Fibroblast of lung (primary cell): Measurements from ENCODE around the gene SACM1L. TPM values are rescaled to one million over a fixed set of nuclear protein-coding genes. Genes with fewer than 3 reads are reported as not detected.

Experiments
- DNase-seq, 2 donors: peaks; one replicate each; pipeline versions ENCODE4 v3.0.0 to v3.0.0-alpha.2; 2010; ENCODE audit warnings: low read depth in 2 of 2
- H2AFZ ChIP-seq: 2 replicates; pipeline ENCODE4 v1.5.1; 2012; ENCODE audit warnings: low read length, control low read depth, inconsistent platforms
- H3K27ac ChIP-seq: 2 replicates; pipeline ENCODE4 v1.5.1; 2011; ENCODE audit warnings: low read length, control low read depth; ENCODE audit not compliant: insufficient read depth
- H3K27me3 ChIP-seq: 2 replicates; pipeline ENCODE4 v1.5.1; 2011; ENCODE audit warnings: mild to moderate bottlenecking, low read length; ENCODE audit not compliant: control insufficient read depth, insufficient read depth
- H3K36me3 ChIP-seq: 2 replicates; pipeline ENCODE4 v1.5.1; 2011; ENCODE audit warnings: low read length; ENCODE audit not compliant: control insufficient read depth, insufficient read depth
- H3K4me1 ChIP-seq: 2 replicates; pipeline ENCODE4 v1.5.1; 2011; ENCODE audit warnings: low read length; ENCODE audit not compliant: control insufficient read depth, insufficient read depth; ENCODE audit errors: extremely low read depth
- H3K4me2 ChIP-seq: 2 replicates; pipeline ENCODE4 v1.5.1; 2011; ENCODE audit warnings: low read length, control low read depth; ENCODE audit not compliant: insufficient read depth; ENCODE audit errors: extremely low read depth
- H3K4me3 ChIP-seq, 4 experiments: fragments of 200-600 bp in 1 of 4; sonication (generic) in 1 of 4; replicated peaks in 1 of 4; 2 replicates each; pipeline ENCODE4 v1.5.1; 2011 to 2016; ENCODE audit warnings: low read length in 4 of 4, low read depth in 3 of 4, mild to moderate bottlenecking in 3 of 4, control low read depth in 2 of 4, inconsistent platforms in 1 of 4, mixed read lengths in 1 of 4; ENCODE audit not compliant: insufficient read depth in 1 of 4; ENCODE audit errors: control extremely low read depth in 1 of 4
- H3K79me2 ChIP-seq: 2 replicates; pipeline ENCODE4 v1.5.1; 2012; ENCODE audit warnings: mild to moderate bottlenecking, low read length, inconsistent platforms; ENCODE audit not compliant: control insufficient read depth, insufficient read depth
- H3K9ac ChIP-seq: 2 replicates; pipeline ENCODE4 v1.5.1; 2011; ENCODE audit warnings: mild to moderate bottlenecking, low read length, control low read depth; ENCODE audit not compliant: insufficient read depth
- H3K9me3 ChIP-seq: 2 replicates; pipeline ENCODE4 v1.5.1; 2012; ENCODE audit warnings: low read depth, low read length; ENCODE audit not compliant: control insufficient read depth, insufficient read depth
- H4K20me1 ChIP-seq: 2 replicates; pipeline ENCODE4 v1.5.1; 2011; ENCODE audit warnings: low read length; ENCODE audit not compliant: control insufficient read depth, insufficient read depth; ENCODE audit errors: extremely low read depth
- CTCF ChIP-seq, 2 donors: IDR thresholded peaks in 1 of 2; conservative IDR thresholded peaks in 1 of 2; 1 replicate in 1 of 2; 2 replicates in 1 of 2; pipeline ENCODE4 v1.5.1; 2011 to 2012; ENCODE audit warnings: low read length in 2 of 2, control low read depth in 1 of 2, inconsistent platforms in 1 of 2, low read depth in 1 of 2, mild to moderate bottlenecking in 1 of 2
- EZH2 ChIP-seq: IDR thresholded peaks from 2 replicates; pipeline ENCODE4 v1.5.1; 2012; ENCODE audit warnings: low read length, control low read depth, mild to moderate bottlenecking; ENCODE audit errors: missing control alignments
- polyA plus RNA-seq, 2 donors: library from polyadenylated mRNA; depleted of rRNA in 1 of 2; stranded (reverse) in 1 of 2; unstranded in 1 of 2; fragments of >200 nt; gene quantifications; 2 replicates each; pipeline ENCODE4 v1.2.1, GENCODE V29; 2011 to 2012; ENCODE audit warnings: missing spikeins in 1 of 2
- total RNA-seq: library from RNA; depleted of rRNA; stranded (reverse); fragments of >200 nt; gene quantifications from 2 replicates; pipeline ENCODE4 v1.2.1, GENCODE V29; 2014

The SACM1L gene
- total and polyA plus RNA-seq, 2 donors (not counting 1 experiment from before 2014, with no cell fraction given), result 33.3 to 41.8 TPM

- no peak overlapping the region for H3K4me3 ChIP-seq
- no peaks in the 10 kb centered on the region for H3K79me2 ChIP-seq
- no peaks in the 10 kb centered on the region for H3K9me3 ChIP-seq
- TF ChIP-seq CTCF (conservative IDR thresholded peaks at IDR 0.05 in 1 of 2, IDR thresholded peaks at IDR 0.05 in 1 of 2; ENCODE audit: low read depth in 1 of 2, low read length in 2 of 2), result no peak
- no peak for TF ChIP-seq EZH2
- H3K9ac ChIP-seq, result no peak overlapping the region
- H3K4me1 ChIP-seq, result no peaks in the 10 kb centered on the region
- H3K4me2 ChIP-seq, result no peak overlapping the region
- no peak for DNase-seq
- no peaks in the 10 kb centered on the region for H3K36me3 ChIP-seq
- H3K27ac ChIP-seq, result no peak overlapping the region
- H3K27me3 ChIP-seq, result peaks cover 28% of the 10 kb centered on the region
- H2AFZ ChIP-seq, result no peak overlapping the region
- no peaks in the 10 kb centered on the region for H4K20me1 ChIP-seq
Observed at GRCh38 chr3:45771831-45772230, 82.6 kb downstream of the SACM1L start.

DNA sequence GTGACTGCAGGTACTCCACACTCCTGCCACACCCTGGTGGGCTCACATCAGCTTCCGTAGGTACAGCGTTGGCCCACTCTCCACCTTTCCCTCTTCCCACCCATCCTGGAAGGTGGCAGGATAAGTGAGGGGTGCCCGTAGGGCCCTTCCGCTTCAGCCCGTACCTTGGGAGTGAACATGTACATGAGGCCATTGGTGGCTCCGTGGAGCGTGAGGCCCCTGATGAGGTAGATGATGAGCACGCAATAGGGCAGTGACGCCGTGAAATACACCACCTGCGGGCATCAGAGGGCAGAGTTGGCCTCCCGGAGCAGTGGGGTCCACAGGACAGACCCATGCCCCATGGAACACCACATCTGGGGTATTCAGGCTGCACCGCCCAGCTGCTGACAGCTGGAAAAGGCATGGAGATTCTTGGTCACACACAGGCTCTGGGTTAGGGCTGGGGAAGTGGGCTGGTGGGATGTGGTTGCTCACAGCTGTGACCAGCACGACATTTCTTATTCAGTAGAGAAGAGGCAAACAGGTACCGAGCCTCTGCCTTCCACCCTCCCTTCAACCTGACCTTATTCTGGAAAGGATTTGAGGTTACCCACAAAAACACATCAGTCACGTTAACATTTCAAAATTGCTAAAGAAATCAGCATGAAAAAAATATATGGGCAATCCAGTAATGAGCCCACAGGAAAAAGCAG is 83.3 kb downstream of the SACM1L start:
- H3K27me3 ChIP-seq, result peaks cover 35% of the 10 kb centered on the region
- no peak overlapping the region for H3K27ac ChIP-seq

GRCh38 chr3:45773072-45773471 is 83.9 kb downstream of the SACM1L start:
- no peak overlapping the region for H2AFZ ChIP-seq
- H3K4me1 ChIP-seq, result no peaks in the 10 kb centered on the region
- no peaks in the 10 kb centered on the region for H3K9me3 ChIP-seq
- H4K20me1 ChIP-seq, result no peaks in the 10 kb centered on the region
- TF ChIP-seq EZH2 (no peak), CTCF (conservative IDR thresholded peaks at IDR 0.05 in 1 of 2, IDR thresholded peaks at IDR 0.05 in 1 of 2; ENCODE audit: low read depth in 1 of 2, low read length in 2 of 2) (no peak)
- H3K4me2 ChIP-seq, result no peak overlapping the region
- DNase-seq, result no peak
- no peak overlapping the region for H3K9ac ChIP-seq
- no peak overlapping the region for H3K4me3 ChIP-seq
- no peak overlapping the region for H3K27ac ChIP-seq
- H3K27me3 ChIP-seq, result peaks cover 35% of the 10 kb centered on the region
- H3K79me2 ChIP-seq, result no peaks in the 10 kb centered on the region
- H3K36me3 ChIP-seq, result no peaks in the 10 kb centered on the region

More for the DNA sequence above, 83.3 kb downstream of the SACM1L start:
- H4K20me1 ChIP-seq, result no peaks in the 10 kb centered on the region
- H2AFZ ChIP-seq, result no peak overlapping the region
- no peak overlapping the region for H3K4me2 ChIP-seq
- no peaks in the 10 kb centered on the region for H3K36me3 ChIP-seq
- no peak overlapping the region for H3K9ac ChIP-seq
- no peak overlapping the region for H3K4me3 ChIP-seq
- no peaks in the 10 kb centered on the region for H3K79me2 ChIP-seq
- no peaks in the 10 kb centered on the region for H3K4me1 ChIP-seq
- TF ChIP-seq CTCF (conservative IDR thresholded peaks at IDR 0.05 in 1 of 2, IDR thresholded peaks at IDR 0.05 in 1 of 2; ENCODE audit: low read depth in 1 of 2, low read length in 2 of 2) (no peak), EZH2 (no peak)
- no peaks in the 10 kb centered on the region for H3K9me3 ChIP-seq
- no peak for DNase-seq
